ENCODE data around the gene MST1.
"Not testable (repeated sequence)": the region's sequence is repeated elsewhere in the genome, so short reads cannot be mapped to it uniquely, and the experiment has no call there.

MST1 gene

DNA sequence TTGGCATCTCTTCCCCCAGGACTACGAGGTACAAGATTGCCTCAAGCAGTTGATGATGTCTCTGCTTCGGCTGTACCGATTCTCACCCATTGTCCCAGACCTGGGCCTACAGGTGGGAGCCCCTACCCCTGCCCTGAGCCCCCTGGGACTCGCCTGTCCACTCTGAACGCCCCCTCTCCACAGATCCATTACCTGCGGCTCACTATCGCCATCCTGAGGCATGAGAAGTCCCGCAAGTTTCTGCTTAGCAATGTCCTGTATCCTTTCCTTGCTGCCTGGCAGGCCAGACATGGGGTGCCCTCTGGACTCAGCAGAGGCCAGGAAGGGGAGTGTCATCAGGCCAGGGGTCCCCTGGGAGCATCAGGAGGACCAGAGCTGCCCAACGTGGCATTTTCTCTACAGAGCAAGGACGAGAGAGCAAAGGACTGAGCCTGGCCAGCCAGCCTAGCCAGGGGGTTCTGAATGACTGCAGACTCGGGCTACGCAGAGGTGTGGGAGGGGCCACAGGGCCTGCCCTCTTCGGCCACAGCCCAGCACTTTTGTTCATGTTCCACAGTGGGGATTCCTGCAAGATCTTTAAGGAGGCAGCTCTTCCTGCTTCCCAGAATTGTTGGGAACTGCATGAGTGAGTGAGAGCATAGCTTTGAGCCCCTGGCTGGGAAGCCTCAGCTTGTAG is 11.3 kb upstream of the MST1 start:
- DNase-seq: no peak

DNA sequence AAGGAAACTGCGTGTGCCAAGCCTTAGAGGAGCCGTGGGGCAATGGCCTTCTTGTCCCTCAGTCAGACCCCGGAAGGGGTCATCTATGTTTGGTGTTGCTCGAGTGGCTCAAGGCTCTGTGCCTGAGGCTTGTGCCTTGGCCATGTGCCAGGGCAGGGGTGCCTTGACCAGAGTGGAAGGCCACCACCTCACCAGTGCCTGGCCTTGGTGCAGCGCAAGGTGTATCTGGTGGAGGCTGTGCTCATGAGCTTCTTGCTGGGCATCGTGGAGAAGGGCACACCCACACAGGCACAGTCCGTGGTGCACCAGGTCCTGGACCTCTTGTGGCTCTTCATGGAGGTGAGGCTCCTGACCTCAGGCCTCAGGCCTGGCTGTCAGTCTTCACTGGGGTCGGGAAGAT is 10.7 kb upstream of the MST1 start:
- DNase-seq: no peak

DNA sequence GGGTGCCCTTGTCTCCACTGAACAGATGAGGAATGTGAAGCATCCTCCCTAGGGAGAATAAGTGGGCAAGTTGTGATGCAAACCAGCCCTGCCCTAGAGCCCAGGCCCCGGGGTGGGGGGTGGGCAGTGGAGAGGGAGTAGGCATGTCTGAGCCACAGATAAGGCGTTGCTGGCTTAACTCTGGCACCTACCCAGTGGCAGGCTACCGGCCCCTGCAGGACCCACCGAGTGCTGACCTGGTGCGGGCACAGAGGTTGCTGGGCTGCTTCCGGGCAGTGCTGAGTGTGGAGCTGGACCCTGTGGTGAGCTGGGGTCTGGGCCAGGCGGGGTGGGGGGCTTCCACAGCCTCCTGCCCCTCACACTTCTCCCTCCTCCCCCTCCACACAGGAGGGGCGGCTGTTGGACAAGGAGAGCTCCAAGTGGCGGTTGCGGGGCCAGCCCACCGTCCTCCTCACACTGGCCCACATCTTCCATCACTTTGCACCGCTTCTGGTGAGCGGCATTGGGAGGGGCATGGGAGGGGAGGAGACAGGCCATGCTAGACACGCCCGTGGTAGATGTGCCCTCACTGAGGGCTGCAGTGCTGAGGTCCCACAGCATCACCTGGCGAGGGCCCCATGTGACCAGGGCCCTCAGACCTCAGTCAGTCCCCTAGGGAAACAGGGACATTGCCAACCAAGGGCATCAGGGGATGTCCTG is 10.2 kb upstream of the MST1 start:
- DNase-seq: no peak

DNA sequence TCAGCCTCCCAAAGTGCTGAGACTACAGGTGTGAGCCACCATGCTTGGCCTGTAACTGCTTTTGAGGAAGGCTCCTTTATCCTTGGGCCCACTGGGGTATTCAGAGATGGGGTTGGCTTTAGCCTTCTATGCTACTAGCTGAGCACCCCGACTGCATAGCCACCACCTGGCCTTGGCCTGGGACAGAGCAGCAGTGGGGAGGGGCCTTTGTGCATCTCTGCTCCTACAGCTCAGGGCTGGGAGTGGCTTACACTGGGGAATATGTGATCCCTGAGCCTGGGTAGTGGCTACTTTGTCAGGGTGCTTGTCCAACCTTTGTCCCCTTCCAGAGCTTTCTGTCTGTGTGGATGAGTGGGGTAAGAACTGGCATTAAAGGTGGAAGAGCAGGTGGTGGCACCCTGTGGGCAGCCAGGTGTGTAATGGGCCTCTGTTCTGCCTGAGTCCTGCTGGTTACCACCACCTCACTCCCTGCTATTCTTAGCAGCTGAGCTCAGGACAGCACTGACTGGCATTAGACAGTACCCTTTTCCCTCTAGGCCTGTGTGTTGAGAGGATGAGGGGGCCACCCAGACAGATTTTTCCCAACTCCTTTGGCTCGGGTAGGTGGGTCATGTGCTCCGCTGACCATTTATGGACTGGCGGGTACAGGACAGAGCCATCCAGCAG is 6.2 kb upstream of the MST1 start:
- not testable (repeated sequence) for DNase-seq

DNA sequence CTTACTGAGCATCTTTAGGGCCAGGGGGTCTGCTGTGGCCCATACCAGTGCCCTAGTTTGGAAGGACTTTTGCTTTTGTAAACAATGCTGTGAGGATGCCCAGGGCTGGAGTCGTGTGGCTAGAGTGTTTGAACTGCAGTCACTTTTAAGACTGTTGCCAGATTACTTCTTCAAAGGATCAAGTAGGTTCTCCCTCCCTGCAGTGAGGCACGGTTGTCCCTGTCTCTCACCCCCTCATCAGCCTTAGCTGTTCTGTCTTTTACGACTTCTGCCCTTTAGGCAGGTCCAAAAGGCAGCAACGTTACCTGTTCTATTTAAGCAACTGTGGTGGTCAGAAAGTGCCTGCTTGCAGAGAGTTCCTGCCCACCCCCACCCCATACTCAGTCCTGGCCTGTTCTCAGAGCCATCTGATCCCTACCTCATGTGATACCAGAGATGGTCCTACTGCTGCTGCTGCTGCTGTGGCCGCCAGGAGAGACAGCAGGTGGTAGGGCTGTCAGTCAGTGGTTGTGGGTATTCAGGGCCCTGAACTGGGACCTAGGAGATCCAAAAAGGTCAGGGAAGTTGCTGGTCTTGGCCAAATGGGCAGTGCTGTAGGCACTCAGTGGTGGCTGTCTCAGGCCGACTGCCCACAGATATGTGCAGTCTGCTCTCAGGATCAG is 5.3 kb upstream of the MST1 start:
- DNase-seq: not testable (repeated sequence)

DNA sequence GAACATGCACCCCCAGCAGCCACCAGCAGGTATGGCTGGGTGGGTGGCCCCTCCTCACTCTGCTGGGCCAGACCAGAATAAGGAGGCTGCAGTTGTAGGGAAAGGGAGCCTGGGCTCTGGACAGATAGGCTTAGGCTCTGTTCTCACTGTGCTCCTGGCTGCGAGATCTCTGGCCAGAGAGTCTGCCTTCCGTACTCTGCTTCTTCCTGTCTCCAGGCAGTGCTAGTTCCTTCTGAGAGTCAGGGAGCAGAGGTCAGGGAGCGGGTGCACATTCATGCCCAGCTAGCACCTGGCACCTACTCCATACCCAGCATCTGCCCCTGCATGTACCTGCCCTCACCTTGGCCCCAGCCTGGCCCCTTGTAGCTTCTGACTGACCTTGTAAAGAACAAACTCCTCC is 2.2 kb upstream of the MST1 start:
- not testable (repeated sequence) for DNase-seq

DNA sequence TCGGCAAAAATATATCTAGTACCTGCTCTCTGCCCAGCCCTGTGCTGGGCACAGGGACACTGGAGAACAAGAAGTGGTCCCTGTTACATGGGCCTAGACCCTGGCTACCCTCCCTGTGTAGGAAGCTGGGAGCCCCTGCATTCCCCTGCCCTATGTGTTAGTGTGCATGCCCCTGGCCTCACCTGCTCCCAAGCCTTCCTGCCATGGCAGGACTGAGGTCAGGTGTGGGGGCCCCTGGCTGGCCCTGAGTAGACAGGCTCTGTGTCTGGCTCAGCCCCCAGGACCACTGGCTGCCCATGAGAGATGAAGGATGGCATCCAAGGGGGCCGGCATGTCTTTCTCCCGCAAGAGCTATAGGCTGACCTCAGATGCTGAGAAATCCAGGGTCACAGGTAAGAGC is 1.6 kb upstream of the MST1 start:
- not testable (repeated sequence) for DNase-seq

DNA sequence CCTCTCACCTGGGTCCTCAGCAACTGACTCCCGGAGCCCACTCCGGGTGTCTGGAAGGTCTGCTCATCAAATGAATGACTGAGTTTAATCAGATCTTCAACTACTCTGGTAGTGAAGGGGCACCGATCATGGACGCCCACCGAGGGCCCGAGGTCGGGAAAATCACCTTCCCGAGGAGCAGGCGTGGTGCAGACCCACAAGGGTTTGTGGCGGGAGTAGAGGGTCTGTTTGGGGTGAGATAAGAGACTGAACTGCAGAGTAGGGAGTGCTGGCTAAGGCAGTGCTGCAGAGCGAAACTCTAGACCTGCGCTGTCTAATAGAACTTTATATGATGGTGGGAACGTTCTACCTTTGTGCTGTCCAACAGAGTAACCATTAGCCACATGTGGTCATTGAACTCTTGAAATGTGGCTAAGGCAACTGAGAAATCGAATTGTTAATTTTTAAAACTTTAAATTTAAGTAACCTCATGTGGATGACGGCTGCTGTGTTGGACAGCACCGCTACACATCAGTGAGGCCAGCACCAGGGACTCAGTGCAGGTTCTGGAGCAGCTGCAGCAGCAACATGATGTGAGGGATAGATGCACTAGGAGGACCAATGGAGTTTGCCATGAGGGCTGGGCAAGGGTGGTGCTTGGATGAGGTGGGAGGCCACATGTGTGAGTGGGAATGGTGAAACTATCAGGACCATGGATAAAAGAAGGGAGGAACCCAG is 792 bp upstream of the MST1 start:
- DNase-seq: not testable (repeated sequence)

DNA sequence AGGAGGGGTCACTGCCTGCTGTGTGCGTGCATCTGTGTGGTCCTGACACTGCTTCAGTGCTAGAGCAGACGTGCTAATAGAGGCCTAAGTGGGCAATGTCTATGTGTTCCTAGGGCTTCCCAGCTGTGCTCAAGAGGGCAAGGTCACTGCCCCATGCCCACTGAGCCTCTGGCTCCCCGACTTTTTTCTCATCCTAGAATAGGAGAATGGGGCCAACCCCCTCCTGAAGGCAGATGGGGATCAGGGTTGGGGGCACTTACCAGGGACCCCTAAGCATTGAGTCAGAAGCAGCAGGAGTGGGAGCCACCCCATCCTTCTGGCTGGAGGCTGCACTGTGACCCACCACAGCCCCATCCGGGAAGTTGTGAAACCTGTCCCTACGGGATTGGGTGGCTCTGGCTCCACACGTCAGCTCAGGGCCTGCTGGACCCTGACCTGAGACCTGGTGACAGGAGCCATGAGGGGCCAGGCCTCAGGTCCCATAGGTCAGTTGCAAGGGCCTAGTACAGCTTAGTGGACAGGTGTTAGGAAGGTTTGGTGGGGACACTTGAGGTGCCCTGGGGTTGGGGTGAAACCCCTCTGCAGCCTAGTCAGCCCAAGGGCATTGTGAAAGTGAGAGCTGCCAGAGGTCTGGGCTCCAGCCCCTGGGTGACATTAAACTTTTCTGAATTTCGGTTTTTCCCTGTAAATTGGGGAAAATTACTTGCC is 782 bp downstream of the MST1 start:
- DNase-seq: not testable (repeated sequence)

DNA sequence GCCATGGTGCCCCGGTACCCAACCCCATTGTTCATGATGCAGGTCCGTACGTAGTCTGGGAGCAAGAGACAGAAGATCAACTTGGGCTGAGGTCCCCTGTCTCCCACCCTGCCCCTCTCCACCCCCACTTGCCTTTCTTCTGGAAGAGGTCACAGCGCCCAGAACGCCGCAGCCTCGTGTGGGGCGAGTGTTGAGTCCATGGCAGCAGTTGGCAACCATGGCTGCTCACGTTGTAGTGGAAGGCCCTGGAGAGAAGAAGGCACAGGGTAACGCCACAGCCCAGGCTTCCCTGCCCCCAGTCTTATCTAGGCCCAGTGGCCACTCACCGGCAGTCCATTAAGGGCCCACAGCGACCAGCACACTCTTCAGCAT is 1.9 kb downstream of the MST1 start:
- not testable (repeated sequence) for DNase-seq

DNA sequence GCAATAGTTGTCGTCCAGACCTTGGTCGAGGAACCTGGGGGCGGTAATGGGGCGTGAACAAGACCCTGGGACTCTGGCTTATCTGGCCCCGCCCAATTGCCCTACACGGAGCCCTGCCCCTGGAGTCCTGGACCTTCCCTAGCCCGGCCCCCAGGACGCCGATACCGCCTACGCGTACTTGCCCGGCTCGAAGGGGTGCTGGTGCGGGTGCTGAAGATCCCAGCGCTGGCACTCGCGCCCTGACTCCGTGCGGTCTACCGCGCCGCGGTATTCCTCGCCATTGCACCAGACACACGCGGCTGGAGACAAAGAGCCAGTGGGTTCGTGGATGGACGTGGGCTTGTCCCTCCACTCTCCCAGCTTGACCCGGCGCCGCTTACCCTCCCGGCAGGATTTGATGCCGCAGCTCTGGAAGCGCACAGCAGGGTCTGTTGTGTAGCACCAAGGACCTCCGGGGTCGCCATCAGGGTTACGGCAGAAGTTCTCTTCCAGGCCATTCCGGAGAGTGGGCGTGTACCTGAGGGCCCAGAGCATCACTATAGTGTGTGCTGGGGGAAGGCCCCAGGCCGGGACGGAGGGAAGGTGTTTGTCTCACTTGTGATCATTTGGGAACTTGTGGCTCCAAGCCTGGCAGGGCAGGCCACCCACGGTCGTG is 2.4 kb downstream of the MST1 start:
- not testable (repeated sequence) for DNase-seq

DNA sequence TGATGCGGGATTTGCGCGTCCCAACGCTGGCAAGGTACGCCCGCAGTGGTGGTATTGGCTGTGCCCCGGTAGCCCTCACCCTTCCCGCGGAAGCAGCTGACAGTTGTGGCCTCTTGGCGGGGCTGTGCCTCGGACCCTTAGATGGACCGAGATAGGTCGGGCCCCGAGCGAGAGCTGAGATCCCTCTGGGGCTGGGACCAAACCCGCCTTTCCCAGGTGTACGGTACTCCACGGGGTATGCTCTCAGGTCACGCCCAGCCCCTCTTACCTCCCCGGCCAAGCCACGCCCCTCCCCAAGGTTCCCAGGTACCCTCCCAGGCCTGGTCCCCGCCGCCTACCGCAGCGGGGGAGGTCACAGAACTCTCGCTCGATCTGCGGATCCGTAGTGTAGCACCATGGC is 2.9 kb downstream of the MST1 start:
- DNase-seq: not testable (repeated sequence)

DNA sequence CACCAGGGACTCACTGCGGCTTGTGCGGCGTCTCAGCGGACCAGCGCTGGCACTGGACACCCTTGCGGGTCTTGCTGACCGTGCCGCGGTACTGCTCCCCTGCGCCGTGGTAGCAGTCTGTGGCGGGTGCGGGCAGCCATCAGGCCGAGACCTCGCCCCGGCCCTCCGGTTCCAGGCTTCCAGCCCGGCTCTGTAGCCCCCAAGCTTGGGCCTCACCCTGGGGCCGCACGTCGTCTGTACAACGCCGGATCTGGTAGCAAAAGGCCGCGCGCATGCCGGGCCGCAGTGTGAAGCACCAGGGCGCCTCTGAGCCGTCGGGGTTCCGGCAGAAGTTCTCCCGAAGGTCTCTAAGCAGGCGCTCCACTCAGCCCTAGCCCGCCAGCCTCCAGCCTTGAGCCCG is 3.4 kb downstream of the MST1 start:
- not testable (repeated sequence) for DNase-seq

DNA sequence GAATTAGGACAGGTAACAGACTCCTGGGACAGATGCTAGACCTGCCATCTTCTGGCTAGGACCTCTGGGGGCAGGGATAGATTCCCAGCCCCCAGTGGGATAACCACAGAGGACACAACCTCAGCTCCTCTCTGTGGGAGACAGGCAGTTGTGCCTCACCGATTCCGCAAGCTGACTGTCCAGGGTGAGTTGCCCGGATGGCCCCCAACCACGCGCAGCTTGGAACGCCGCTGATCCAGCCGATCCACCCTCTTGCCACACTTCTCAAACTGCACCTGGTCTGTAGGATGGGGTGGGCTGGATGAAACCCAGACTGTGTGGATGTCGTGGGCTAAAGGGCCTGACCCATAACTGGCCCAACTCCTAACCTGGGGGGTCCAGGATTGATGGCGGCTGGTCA is 4.2 kb downstream of the MST1 start:
- not testable (repeated sequence) for DNase-seq

DNA sequence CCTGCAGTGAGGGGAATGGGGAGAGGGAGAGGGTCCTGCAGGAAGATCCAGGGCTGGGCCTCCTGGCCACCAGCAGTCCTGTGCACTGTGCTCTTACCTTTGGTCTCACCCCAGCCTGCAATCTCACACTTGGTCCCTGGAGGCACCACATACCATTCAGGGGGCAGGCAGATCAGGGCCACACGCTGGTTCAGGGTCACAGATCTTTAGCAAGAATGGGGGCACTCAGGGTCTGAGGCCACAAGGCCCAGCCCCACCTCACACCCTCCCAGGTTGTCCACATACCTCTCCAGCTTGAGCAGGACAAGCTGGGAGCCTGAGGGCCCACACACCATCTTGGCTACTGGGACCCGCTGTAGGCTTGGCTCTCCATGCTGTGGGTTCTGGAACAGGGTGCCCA is 4.8 kb downstream of the MST1 start:
- not testable (repeated sequence) for DNase-seq

DNA sequence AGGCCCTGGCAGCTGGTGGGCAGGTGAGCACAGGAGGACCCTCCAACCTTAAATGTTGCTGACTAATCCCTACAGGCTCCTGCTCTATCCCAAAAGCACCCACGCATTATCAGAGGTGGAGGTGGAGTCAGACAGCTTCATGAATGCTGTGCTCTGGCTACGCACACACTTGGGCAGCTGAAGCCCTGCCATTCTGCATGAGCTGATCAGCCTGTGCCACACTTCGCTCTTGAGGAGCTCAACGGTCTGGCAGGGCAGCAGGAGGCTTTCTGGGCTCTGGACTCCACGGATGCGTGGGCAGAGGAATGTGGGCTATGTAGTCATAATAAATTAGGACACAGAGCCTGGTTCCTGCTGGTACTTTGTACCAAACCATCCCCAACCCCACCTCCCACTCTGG is 6.1 kb downstream of the MST1 start:
- no peak for DNase-seq

DNA sequence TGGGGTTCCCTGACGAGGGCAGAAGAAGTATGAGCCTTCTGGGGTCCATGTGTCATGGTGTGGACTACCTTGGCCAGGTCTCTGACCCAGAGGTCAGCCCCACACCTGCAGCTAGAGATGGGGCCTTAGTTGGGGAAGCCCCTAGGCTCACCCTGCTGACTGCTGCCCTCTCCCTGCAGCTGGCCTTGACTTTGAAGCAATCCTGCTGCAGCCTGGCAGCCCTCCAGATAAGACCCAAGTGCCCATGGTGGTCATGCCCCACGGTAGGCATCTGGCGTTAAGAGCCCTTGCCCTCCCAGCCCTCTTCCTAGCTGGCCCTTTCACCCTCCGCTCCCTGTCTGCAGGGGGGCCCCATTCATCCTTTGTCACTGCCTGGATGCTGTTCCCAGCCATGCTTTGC is 7.7 kb downstream of the MST1 start:
- DNase-seq: no peak

DNA sequence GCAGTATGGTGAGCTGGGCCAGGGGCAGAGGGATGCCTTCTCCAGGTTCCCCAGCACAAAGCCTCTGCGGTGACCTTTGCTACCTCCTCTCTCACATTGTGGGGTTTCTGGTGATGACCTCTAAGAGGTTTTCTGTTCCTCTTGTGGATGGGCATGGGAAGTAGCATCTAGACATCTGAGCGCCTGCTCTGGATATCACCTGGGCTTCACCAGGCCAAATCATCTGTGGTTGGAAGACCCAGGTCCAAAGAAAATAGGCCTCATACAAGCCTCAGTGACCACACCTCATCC is 8.1 kb downstream of the MST1 start:
- DNase-seq: no peak

DNA sequence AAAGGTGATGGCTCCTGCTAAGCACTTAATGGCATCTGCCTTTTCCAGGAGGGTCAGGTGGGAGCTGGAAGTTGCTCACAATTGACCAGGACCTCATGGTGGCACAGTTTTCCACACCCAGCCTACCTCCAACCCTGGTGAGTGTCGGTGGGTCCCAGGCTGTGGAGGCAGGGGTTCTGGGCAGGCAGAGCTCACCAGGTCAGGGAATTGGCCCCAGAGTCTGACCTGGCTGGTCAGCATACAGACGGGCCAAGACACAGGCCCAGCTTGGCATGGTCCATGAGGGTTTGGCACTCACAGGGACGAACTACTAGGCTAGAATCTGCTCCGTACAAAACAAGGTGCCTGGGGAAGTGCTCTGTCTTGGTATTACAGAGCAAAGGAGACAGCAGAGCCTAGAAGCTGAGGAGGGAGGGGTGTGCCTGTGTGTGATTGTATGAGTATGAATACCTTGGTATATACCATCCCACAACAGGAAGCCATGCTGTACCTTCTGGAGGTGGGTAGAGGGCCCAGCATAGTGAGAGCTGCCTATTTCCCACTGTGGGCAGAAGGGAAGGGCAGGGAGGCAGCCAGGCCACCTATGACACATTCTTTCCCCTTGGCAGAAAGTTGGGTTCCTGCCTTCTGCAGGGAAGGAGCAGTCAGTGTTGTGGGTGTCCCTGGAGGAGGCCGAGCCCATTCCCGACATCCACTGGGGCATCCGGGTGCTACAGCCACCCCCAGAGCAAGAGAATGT is 8.6 kb downstream of the MST1 start:
- DNase-seq: no peak

DNA sequence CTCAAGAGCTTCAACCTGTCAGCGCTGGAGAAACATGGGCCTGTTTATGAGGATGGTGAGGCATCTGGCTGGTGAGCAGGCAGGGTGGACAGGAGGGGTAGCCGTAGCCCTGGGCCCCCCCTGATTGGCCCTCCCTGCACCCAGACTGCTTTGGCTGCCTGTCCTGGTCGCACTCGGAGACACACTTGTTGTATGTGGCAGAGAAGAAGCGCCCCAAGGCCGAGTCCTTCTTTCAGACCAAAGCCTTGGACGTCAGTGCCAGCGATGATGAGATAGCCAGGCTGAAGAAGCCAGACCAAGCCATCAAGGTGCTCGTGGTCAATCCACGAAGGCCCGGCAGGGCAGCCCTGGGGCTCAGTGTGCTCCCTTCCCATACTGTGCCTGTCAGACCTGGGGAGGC is 13.4 kb downstream of the MST1 start:
- DNase-seq: no peak

DNA sequence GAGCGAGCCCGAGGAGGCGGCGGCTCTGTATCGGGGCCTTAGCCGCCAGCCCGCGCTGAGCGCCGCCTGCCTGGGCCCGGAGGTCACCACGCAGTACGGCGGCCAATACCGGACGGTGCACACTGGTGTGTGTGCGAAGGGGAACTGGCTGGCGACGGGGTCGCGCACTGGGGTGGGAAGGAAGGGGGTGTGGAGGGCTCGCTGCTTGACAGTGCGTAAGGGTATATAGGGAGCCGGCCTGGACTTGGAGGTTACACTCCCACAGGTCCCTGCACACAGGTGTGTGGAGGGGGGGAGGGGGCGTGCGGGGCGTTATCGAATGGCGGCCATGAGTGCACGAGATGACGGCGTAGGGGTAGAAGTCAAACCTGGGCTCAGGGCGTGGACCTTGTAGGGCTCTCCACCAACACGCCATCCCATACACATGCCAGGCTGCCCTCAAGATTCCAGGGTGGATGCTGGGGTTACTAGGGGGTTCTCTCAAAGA is 14.7 kb downstream of the MST1 start:
- DNase-seq: no peak
